GM12878 (cell line): ENCODE results near the gene PAK6. TPM values are rescaled to one million over a fixed set of nuclear protein-coding genes. Genes with fewer than 3 reads are reported as not detected.

Experiments used
- GATAD2B ChIP-seq: fragments of 450-650 bp; conservative IDR thresholded peaks from 2 replicates; pipeline ENCODE4 v1.6.1; 2017; ENCODE audit warnings: low read depth, mild to moderate bottlenecking, moderate library complexity
- MLLT1 ChIP-seq: fragments of 450-650 bp; IDR thresholded peaks from 2 replicates; pipeline ENCODE4 v1.6.1; 2016; ENCODE audit warnings: mild to moderate bottlenecking
- SRF ChIP-seq, 2 experiments: IDR thresholded peaks; 2 replicates each; pipeline ENCODE4 v1.6.1; 2011; ENCODE audit warnings: low read depth in 2 of 2, low read length in 2 of 2, mild to moderate bottlenecking in 1 of 2, moderate library complexity in 1 of 2
- ZBTB40 ChIP-seq: fragments of 450-650 bp; IDR thresholded peaks from 2 replicates; pipeline ENCODE4 v1.6.1; 2016; ENCODE audit warnings: mild to moderate bottlenecking, moderate library complexity, borderline replicate concordance
- polyA plus RNA-seq, 11 experiments: library from polyadenylated mRNA; depleted of rRNA in 4 of 11; unstranded in 6 of 11; stranded (reverse) in 5 of 11; fragments of >200 nt; fragmentation: Nextera tagmentation in 4 of 11; fragmentation: Illumina TruSeq in 1 of 11; extraction: Ambion mirVana in 4 of 11; extraction: Trizol in 1 of 11; gene quantifications; 1 replicate in 1 of 11; 2 replicates in 10 of 11; pipeline versions ENCODE4 v1.2.1 to v1.2.3, GENCODE V29; 2011 to 2016; ENCODE audit warnings: inconsistent platforms in 2 of 11, missing spikeins in 2 of 11, low read depth in 1 of 11
- total RNA-seq, 4 experiments: library from RNA; depleted of rRNA in 3 of 4; stranded (reverse); fragments of >200 nt in 3 of 4; fragmentation: Illumina TruSeq in 1 of 4; extraction: Trizol in 1 of 4; gene quantifications; 2 replicates each; pipeline versions ENCODE4 v1.2.1 to v1.2.3, GENCODE V29; 2013 to 2021

PAK6 gene
- total and polyA plus RNA-seq, 10 of the 15 experiments (the other 5 are each of a cell fraction or from before 2014, with no cell fraction given), result 0.07 to 0.92 (median 0.31) TPM; not detected in 2

DNA sequence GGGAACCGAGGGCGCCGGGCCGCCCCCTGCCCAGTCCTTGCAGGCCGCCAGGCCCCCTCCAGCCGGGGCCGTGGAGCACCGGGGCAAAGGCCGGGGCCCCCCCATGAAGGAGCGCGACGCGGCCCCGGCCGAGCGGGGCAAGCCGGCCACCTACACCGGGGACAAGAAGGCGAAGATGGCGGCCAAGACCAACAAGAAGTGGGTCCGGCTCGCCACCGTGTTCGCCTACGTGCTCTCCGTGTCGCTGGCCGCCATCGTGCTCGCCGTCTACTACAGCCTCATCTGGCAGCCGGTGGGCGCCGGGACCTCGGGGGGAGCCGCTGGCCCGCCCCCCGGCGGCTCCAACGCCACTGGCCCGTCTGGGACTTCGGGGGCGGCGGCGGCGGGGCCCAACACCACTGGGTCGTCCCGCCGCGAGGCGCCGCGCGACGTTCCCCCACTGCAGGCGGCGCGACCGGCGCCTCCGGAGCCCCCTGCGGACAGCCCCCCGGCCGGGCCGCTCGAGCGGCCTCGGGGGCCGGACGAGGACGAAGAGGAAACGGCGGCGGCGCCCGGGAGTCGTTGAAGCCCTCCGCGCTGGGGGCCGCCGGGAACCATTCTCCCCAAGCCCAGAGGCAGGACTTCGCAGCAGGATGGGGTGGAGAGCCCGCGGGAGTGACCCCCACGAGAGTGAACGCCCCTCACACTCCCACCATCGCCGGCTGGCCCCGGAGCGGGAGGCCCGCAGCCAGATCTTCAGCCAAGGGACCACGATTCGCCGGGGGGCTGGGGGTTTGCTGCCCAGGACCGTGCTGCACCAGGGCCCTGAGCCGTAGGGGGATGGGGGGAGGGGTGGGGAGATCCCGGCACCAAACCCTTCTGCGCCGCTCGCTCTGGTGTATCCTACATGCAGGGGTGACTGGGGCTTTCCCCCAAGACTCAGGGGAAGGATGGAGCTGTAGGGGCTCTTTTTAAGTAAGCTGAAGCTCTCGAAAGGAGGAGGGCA, 85.4 kb downstream of the PAK6 start (continued):
- TF ChIP-seq ZBTB40, result no peak
- 0 out of 2 replicates have a peak, but pooled peaks have one; percentile 71 for TF ChIP-seq GATAD2B
- no peak for TF ChIP-seq MLLT1
- TF ChIP-seq SRF (IDR thresholded peaks at IDR 0.05; ENCODE audit: low read depth in 2 of 2, low read length in 2 of 2), result no peak
